Right kidney (tissue), 1 donor: ENCODE results near the gene SLC7A6OS.

Experiments
- DNase-seq: peaks from one replicate; pipeline ENCODE4 v3.0.0-alpha.2; 2016

SLC7A6OS gene

GRCh38 chr16:68345351-68345810 lies 34.6 kb upstream of the SLC7A6OS start:
- DNase-seq: no peak

GRCh38 chr16:68344252-68344651 lies 33.5 kb upstream of the SLC7A6OS start:
- no peak for DNase-seq

- DNase-seq: no peak
Observed at GRCh38 chr16:68343137-68343536, 32.4 kb upstream of the SLC7A6OS start.

- DNase-seq: no peak
Observed at GRCh38 chr16:68342620-68343019, 31.9 kb upstream of the SLC7A6OS start.

- no peak for DNase-seq
Observed at GRCh38 chr16:68339214-68339613, 28.5 kb upstream of the SLC7A6OS start.

- no peak for DNase-seq
Observed at GRCh38 chr16:68338326-68339119, 27.8 kb upstream of the SLC7A6OS start.

GRCh38 chr16:68335175-68335574 lies 24.4 kb upstream of the SLC7A6OS start:
- DNase-seq: no peak

- DNase-seq: peak; percentile 30
Observed at GRCh38 chr16:68332411-68333121, 21.8 kb upstream of the SLC7A6OS start.

- DNase-seq: no peak
Observed at GRCh38 chr16:68331879-68332410, 21.2 kb upstream of the SLC7A6OS start.

GRCh38 chr16:68328860-68329390 lies 18.2 kb upstream of the SLC7A6OS start:
- no peak for DNase-seq

GRCh38 chr16:68328151-68328859 lies 17.6 kb upstream of the SLC7A6OS start:
- DNase-seq: peak; percentile 69

GRCh38 chr16:68324780-68325357 lies 14.1 kb upstream of the SLC7A6OS start:
- DNase-seq: no peak

- DNase-seq: no peak
Observed at GRCh38 chr16:68324336-68324735, 13.6 kb upstream of the SLC7A6OS start.

- DNase-seq: no peak
Observed at GRCh38 chr16:68319185-68319908, 8.6 kb upstream of the SLC7A6OS start.

- no peak for DNase-seq
Observed at GRCh38 chr16:68313116-68313515, 2.4 kb upstream of the SLC7A6OS start.

GRCh38 chr16:68310437-68310773 lies 341 bp downstream of the SLC7A6OS start:
- peak; percentile 86 for DNase-seq

GRCh38 chr16:68309799-68310198 lies 947 bp downstream of the SLC7A6OS start:
- DNase-seq: no peak

GRCh38 chr16:68306633-68307032 lies 4.1 kb downstream of the SLC7A6OS start:
- no peak for DNase-seq

- no peak for DNase-seq
Observed at GRCh38 chr16:68300734-68301459, 9.8 kb downstream of the SLC7A6OS start.

- DNase-seq: no peak
Observed at GRCh38 chr16:68299571-68300453, 10.9 kb downstream of the SLC7A6OS start.
